Panc1 (cell line): ENCODE results near the gene THADA.

Experiments used
- CTCF ChIP-seq: fragments of 450-650 bp; IDR thresholded peaks from 2 replicates; pipeline ENCODE4 v1.5.1; 2017; ENCODE audit warnings: mild to moderate bottlenecking
- POLR2AphosphoS5 ChIP-seq: IDR thresholded peaks from 2 replicates; pipeline ENCODE4 v1.6.1; 2012; ENCODE audit warnings: mild to moderate bottlenecking, low read depth, low read length, moderate library complexity

DNA sequence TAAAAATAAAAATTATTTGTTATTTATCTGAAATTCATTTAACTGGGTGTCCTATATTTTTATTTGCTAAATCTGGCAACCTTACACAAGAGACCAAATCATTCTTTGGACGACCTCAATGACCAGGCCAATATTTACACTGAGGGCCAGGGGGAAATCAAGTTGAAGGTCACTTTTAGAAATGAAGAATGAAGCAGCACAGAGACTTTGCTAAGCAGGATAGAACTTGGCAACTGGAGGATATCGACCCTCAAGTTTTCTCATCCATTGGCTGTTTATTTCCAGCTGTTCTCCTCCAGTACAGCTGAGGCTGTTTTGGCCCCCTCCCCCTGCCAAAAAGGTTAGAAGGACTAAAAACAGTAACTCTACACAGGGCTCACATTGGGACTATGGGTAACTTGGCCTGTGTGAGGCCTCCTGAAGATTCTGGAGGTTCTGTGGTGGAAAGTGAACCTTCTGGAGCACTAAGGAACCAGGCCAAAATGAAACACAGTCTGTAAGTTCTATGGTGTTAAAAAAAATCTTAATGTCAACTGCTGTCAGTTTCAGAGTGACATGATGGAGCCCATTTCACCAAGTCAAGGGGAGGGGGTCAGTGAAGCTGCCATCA, 337.2 kb downstream of the THADA start:
- TF ChIP-seq CTCF = no peak
- no peak for TF ChIP-seq POLR2AphosphoS5
